ENCODE measurements around the gene PLCB1. TPM values are rescaled to one million over a fixed set of nuclear protein-coding genes. Genes with fewer than 3 reads are reported as not detected.

Gene PLCB1
- total and polyA plus RNA-seq, 4 donors: 1.6 to 43.8 (median 6.1) TPM

- no peaks in the 10 kb centered on the region for H3K9me3 ChIP-seq (ENCODE audit: control insufficient read depth in 4 of 4, insufficient read depth in 3 of 4, low read length in 3 of 4)
- H3K4me3 ChIP-seq: no peak overlapping the region
- H3K27me3 ChIP-seq (ENCODE audit: control insufficient read depth in 3 of 3, insufficient read depth in 3 of 3, low read length in 2 of 3): no peaks in the 10 kb centered on the region
- DNase-seq (no peak), ATAC-seq (ENCODE audit: insufficient read depth, low FRiP score) (no peak)
- H3K36me3 ChIP-seq (ENCODE audit: control insufficient read depth in 4 of 4, insufficient read depth in 4 of 4, low read length in 4 of 4): no peaks in the 10 kb centered on the region
- no peak for TF ChIP-seq CTCF (IDR thresholded peaks at IDR 0.05; ENCODE audit: control extremely low read depth, extremely low read depth)
- peaks cover 0 to 13% (median 5%) of the 10 kb centered on the region in 5 donors for H3K4me1 ChIP-seq (ENCODE audit: control insufficient read depth in 5 of 5, insufficient read depth in 5 of 5, low read length in 5 of 5)
- H3K27ac ChIP-seq (ENCODE audit: low read depth in 1 of 2, low read length in 1 of 2): no peak overlapping the region
- no peak overlapping the region for H3K9ac ChIP-seq (ENCODE audit: insufficient read depth in 1 of 2, low read length in 2 of 2)
Observed at GRCh38 chr20:8218861-8219260, 86.8 kb downstream of the PLCB1 start.

GRCh38 chr20:8219403-8219802 lies 87.3 kb downstream of the PLCB1 start:
- peaks cover 0 to 13% (median 3%) of the 10 kb centered on the region in 5 donors for H3K4me1 ChIP-seq (ENCODE audit: control insufficient read depth in 5 of 5, insufficient read depth in 5 of 5, low read length in 5 of 5)
- H3K9me3 ChIP-seq (ENCODE audit: control insufficient read depth in 4 of 4, insufficient read depth in 3 of 4, low read length in 3 of 4): no peaks in the 10 kb centered on the region
- H3K4me3 ChIP-seq: no peak overlapping the region
- H3K27me3 ChIP-seq (ENCODE audit: control insufficient read depth in 3 of 3, insufficient read depth in 3 of 3, low read length in 2 of 3): no peaks in the 10 kb centered on the region
- ATAC-seq (ENCODE audit: insufficient read depth, low FRiP score) (no peak), DNase-seq (no peak)
- no peak overlapping the region for H3K27ac ChIP-seq (ENCODE audit: low read depth in 1 of 2, low read length in 1 of 2)
- TF ChIP-seq CTCF (IDR thresholded peaks at IDR 0.05; ENCODE audit: control extremely low read depth, extremely low read depth): no peak
- no peak overlapping the region for H3K9ac ChIP-seq (ENCODE audit: insufficient read depth in 1 of 2, low read length in 2 of 2)
- H3K36me3 ChIP-seq (ENCODE audit: control insufficient read depth in 4 of 4, insufficient read depth in 4 of 4, low read length in 4 of 4): no peaks in the 10 kb centered on the region
- 60 to 63% methylated on average over 3 of the region's 3 CpGs for WGBS, 2 donors

- Histone ChIP-seq H3K4me3 (no peak overlapping the region), H3K27ac (ENCODE audit: low read depth in 1 of 2, low read length in 1 of 2) (no peak overlapping the region), H3K36me3 (ENCODE audit: control insufficient read depth in 4 of 4, insufficient read depth in 4 of 4, low read length in 4 of 4) (no peaks in the 10 kb centered on the region), H3K9ac (ENCODE audit: insufficient read depth in 1 of 2, low read length in 2 of 2) (no peak overlapping the region), H3K27me3 (ENCODE audit: control insufficient read depth in 3 of 3, insufficient read depth in 3 of 3, low read length in 2 of 3) (no peaks in the 10 kb centered on the region), H3K4me1 (ENCODE audit: control insufficient read depth in 5 of 5, insufficient read depth in 5 of 5, low read length in 5 of 5) (peaks cover 0 to 5% (median 0%) of the 10 kb centered on the region in 5 donors), H3K9me3 (ENCODE audit: control insufficient read depth in 4 of 4, insufficient read depth in 3 of 4, low read length in 3 of 4) (no peaks in the 10 kb centered on the region)
- 51 to 71% methylated on average over 1 of the region's 1 CpG for WGBS, 2 donors
- no peak for TF ChIP-seq CTCF (IDR thresholded peaks at IDR 0.05; ENCODE audit: control extremely low read depth, extremely low read depth)
- DNase-seq (no peak), ATAC-seq (ENCODE audit: insufficient read depth, low FRiP score) (no peak)
Observed at GRCh38 chr20:8220716-8221115, 88.7 kb downstream of the PLCB1 start.

- TF ChIP-seq CTCF (IDR thresholded peaks at IDR 0.05; ENCODE audit: control extremely low read depth, extremely low read depth): no peak
- 90% methylated on average over 3 of the region's 3 CpGs for WGBS, 2 donors
- Histone ChIP-seq H3K9ac (ENCODE audit: insufficient read depth in 1 of 2, low read length in 2 of 2) (no peak overlapping the region), H3K27ac (ENCODE audit: low read depth in 1 of 2, low read length in 1 of 2) (no peak overlapping the region), H3K36me3 (ENCODE audit: control insufficient read depth in 4 of 4, insufficient read depth in 4 of 4, low read length in 4 of 4) (no peaks in the 10 kb centered on the region), H3K4me3 (no peak overlapping the region), H3K4me1 (ENCODE audit: control insufficient read depth in 5 of 5, insufficient read depth in 5 of 5, low read length in 5 of 5) (peaks cover 0 to 2% (median 0%) of the 10 kb centered on the region in 5 donors), H3K27me3 (ENCODE audit: control insufficient read depth in 3 of 3, insufficient read depth in 3 of 3, low read length in 2 of 3) (no peaks in the 10 kb centered on the region), H3K9me3 (ENCODE audit: control insufficient read depth in 4 of 4, insufficient read depth in 3 of 4, low read length in 3 of 4) (no peaks in the 10 kb centered on the region)
- ATAC-seq (ENCODE audit: insufficient read depth, low FRiP score): no peak
- no peak for DNase-seq
Observed at GRCh38 chr20:8221887-8222419, 89.9 kb downstream of the PLCB1 start.
